Measurements from ENCODE around the gene HARS1. TPM values are rescaled to one million over a fixed set of nuclear protein-coding genes. Genes with fewer than 3 reads are reported as not detected.

The HARS1 gene
- total and polyA plus RNA-seq, 2 of the 13 experiments (the other 11 are each of a cell fraction or from before 2014, with no cell fraction given) = 36.9 to 66.2 TPM

DNA sequence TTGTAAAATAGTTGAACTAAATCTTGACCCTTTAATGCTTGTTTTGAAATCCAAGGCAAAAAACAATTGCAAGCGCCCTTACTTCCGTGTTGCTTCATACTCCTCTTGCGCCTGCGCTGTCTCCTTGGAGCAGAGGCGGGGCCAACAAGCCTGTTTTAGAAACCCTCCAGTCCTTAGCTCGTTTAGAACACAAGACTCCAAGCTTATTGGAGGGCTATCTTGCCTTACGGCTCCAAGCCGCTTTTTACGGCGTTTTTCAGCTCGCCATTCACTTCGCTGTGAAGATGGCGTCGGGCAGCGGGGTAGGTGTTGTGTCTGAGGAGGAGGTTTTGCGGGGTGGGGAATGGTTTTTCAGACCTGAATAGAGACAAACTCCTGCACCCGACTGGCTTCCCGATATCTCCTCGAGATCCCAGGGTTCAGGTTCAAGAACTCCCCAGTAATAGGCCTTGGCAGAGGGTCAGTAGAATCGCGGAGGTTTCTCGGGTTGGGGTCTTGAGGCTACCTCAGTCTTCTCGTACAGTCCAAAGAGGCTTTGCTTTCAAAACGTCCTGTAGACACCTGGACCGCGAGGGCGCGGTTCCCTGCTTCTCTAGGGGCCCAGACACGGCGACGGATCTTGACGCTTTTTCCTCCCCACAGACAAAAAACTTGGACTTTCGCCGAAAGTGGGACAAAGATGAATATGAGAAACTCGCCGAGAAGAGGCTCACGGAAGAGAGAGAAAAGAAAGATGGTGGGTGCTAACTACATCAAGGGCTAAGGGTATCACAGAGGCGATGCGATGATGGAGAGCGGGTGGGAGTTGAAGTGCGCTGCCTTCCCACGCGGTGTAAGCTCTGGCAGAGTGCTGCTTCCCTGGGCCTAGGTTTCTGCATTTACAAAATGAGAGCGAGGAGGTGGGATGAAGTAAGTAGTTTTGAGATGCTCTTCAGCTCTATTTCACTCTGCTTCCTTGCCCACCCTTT, 9.3 kb upstream of the HARS1 start, which contains the start of gene ZMAT2 (continued):
- TF ChIP-seq KLF11 (CRISPR knock-in tag; IDR thresholded peaks at IDR 0.05) (0 out of 2 replicates have a peak, but pooled peaks have one; percentile 45), NFRKB (IDR thresholded peaks at IDR 0.05) (no peak), TAF1 (CRISPR knock-in tag; IDR thresholded peaks at IDR 0.05) (peak; percentile 93), CCDC6 (CRISPR knock-in tag; IDR thresholded peaks at IDR 0.05) (no peak), HDAC1 (CRISPR knock-in tag; IDR thresholded peaks at IDR 0.05) (peak; percentile 87), NR2F2 (IDR thresholded peaks at IDR 0.05; ENCODE audit: borderline replicate concordance, low read depth) (peak; percentile 68), ZNF331 (CRISPR knock-in tag; IDR thresholded peaks at IDR 0.05) (0 out of 2 replicates have a peak, but pooled peaks have one; percentile 12), ZNF136 (CRISPR knock-in tag; IDR thresholded peaks at IDR 0.05; ENCODE audit: low read depth) (peak; percentile 67; the same call in 1 of the 2 replicates), NFIC (IDR thresholded peaks at IDR 0.05; ENCODE audit: low read length) (peak; percentile 47; the same call in 1 of the 2 replicates), ZNF484 (CRISPR knock-in tag; IDR thresholded peaks at IDR 0.05; ENCODE audit: borderline replicate concordance, low read depth) (no peak), ZKSCAN8 (CRISPR knock-in tag; IDR thresholded peaks at IDR 0.05; ENCODE audit: borderline replicate concordance) (0 out of 2 replicates have a peak, but pooled peaks have one; percentile 19), ARNT2 (CRISPR knock-in tag; IDR thresholded peaks at IDR 0.05; ENCODE audit: low read depth) (no peak), FOXA3 (CRISPR knock-in tag; IDR thresholded peaks at IDR 0.05) (peak; percentile 67), FOXO1 (CRISPR knock-in tag; IDR thresholded peaks at IDR 0.05) (no peak), ZNF124 (CRISPR knock-in tag; IDR thresholded peaks at IDR 0.05) (peak; percentile 57; the same call in 1 of the 2 replicates), IRF2 (CRISPR knock-in tag; IDR thresholded peaks at IDR 0.05) (peak; percentile 91), ZBTB7A (CRISPR knock-in tag; IDR thresholded peaks at IDR 0.05) (peak; percentile 15; the same call in 1 of the 2 replicates), PHF5A (CRISPR knock-in tag; IDR thresholded peaks at IDR 0.05; ENCODE audit: low read depth, unreplicated experiment) (peak; percentile 41), RFXAP (CRISPR knock-in tag; IDR thresholded peaks at IDR 0.05; ENCODE audit: borderline replicate concordance) (0 out of 2 replicates have a peak, but pooled peaks have one; percentile 82), KDM3A (CRISPR knock-in tag; IDR thresholded peaks at IDR 0.05; ENCODE audit: low read depth) (0 out of 2 replicates have a peak, but pooled peaks have one; percentile 72), MXI1 (IDR thresholded peaks at IDR 0.05; ENCODE audit: borderline replicate concordance, low read depth, low read length) (no peak; the same call in 2 of the 3 replicates)
- TF ChIP-seq, protein P1, sequence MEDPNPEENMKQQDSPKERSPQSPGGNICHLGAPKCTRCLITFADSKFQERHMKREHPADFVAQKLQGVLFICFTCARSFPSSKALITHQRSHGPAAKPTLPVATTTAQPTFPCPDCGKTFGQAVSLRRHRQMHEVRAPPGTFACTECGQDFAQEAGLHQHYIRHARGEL (CRISPR knock-in tag; IDR thresholded peaks at IDR 0.05) = no peak
- TF ChIP-seq, protein P2, sequence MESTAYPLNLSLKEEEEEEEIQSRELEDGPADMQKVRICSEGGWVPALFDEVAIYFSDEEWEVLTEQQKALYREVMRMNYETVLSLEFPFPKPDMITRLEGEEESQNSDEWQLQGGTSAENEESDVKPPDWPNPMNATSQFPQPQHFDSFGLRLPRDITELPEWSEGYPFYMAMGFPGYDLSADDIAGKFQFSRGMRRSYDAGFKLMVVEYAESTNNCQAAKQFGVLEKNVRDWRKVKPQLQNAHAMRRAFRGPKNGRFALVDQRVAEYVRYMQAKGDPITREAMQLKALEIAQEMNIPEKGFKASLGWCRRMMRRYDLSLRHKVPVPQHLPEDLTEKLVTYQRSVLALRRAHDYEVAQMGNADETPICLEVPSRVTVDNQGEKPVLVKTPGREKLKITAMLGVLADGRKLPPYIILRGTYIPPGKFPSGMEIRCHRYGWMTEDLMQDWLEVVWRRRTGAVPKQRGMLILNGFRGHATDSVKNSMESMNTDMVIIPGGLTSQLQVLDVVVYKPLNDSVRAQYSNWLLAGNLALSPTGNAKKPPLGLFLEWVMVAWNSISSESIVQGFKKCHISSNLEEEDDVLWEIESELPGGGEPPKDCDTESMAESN (CRISPR knock-in tag; conservative IDR thresholded peaks at IDR 0.05) = 0 out of 2 replicates have a peak, but pooled peaks have one; percentile 61
- TF ChIP-seq, protein P3, sequence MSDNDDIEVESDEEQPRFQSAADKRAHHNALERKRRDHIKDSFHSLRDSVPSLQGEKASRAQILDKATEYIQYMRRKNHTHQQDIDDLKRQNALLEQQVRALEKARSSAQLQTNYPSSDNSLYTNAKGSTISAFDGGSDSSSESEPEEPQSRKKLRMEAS (IDR thresholded peaks at IDR 0.05) = peak; percentile 24; the same call in 1 of the 2 replicates
- TF ChIP-seq, protein P4, sequence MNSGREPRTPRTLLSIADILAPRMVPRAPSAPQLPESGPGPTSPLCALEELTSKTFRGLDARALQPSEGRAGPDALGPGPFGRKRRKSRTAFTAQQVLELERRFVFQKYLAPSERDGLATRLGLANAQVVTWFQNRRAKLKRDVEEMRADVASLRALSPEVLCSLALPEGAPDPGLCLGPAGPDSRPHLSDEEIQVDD (CRISPR knock-in tag; IDR thresholded peaks at IDR 0.05; ENCODE audit: borderline replicate concordance) = no peak
- TF ChIP-seq, protein P5, sequence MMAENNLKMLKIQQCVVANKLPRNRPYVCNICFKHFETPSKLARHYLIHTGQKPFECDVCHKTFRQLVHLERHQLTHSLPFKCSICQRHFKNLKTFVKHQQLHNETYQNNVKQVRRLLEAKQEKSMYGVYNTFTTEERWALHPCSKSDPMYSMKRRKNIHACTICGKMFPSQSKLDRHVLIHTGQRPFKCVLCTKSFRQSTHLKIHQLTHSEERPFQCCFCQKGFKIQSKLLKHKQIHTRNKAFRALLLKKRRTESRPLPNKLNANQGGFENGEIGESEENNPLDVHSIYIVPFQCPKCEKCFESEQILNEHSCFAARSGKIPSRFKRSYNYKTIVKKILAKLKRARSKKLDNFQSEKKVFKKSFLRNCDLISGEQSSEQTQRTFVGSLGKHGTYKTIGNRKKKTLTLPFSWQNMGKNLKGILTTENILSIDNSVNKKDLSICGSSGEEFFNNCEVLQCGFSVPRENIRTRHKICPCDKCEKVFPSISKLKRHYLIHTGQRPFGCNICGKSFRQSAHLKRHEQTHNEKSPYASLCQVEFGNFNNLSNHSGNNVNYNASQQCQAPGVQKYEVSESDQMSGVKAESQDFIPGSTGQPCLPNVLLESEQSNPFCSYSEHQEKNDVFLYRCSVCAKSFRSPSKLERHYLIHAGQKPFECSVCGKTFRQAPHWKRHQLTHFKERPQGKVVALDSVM (CRISPR knock-in tag; IDR thresholded peaks at IDR 0.05) = no peak
